Activated CD4-positive, CD25-positive, alpha-beta regulatory T cell (primary cell): ENCODE results near the gene SLC25A41.
"Not testable (repeated sequence)": the region's sequence is repeated elsewhere in the genome, so short reads cannot be mapped to it uniquely, and the experiment has no call there.

Experiments used
- DNase-seq, 4 experiments: peaks; one replicate each; lab custom pipeline; 2025; lab: John Stamatoyannopoulos, UW

Gene SLC25A41

GRCh38 chr19:6412061-6412446 is 21.5 kb downstream of the SLC25A41 start:
- no peak for DNase-seq

GRCh38 chr19:6409346-6409745 is 24.2 kb downstream of the SLC25A41 start:
- DNase-seq: no peak

GRCh38 chr19:6406401-6406800 is 27.2 kb downstream of the SLC25A41 start:
- DNase-seq: no peak

DNA sequence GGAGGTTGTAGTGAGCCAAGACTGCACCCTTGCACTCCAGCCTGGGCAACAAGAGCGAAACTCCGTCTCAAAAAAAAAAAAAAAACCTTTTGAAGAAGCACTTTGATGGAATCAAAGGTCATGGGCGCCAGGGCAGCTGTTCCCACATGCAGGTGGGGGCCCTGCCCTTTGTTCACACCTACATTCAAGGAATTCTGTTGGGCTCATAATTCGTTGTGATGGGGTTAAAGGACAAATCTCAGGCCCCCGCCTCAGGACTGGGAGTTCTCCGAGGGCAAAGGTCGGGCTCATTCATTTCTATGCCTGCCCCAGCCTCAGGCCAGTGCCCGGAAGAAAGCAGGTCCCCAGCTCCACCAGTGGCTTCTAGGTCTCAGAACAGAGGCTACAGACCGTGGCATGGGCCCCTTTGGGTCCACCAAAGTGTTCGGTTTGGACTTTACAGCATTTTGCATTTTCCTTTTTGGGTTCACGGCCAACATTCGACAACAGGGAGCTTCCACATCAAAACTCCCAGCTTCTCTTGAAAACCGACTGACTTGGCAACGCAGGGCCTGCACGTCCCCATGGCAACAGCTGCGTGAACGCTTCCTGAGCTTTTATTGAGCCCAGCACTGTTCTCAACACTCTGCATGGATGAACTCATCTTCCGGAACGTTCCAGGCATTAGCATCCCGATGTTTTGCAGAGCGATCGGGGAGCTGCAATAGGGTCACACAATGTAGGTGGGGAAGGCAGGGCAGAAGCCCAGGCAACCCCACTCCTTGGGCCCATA is 30.5 kb downstream of the SLC25A41 start:
- no peak for DNase-seq

DNA sequence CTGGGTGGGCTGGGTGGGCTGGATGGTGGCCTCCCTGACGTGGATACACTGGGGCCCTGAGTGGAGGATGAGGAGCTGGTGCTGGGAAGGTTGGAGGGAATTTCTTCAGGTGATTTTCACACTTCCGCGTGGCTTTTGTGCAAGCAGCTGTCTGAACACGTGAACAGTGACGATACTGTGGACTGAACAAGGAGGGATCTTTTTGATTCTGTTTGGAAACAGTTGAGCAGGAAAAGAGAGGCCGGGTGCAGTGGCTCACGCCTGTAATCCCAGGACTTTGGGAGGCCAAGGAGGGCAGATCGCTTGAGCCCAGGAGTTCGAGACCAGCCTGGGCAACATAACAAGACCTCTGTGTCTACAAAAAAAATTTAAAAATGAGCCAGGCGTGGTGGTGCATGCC is 31.5 kb downstream of the SLC25A41 start:
- DNase-seq: no peak

DNA sequence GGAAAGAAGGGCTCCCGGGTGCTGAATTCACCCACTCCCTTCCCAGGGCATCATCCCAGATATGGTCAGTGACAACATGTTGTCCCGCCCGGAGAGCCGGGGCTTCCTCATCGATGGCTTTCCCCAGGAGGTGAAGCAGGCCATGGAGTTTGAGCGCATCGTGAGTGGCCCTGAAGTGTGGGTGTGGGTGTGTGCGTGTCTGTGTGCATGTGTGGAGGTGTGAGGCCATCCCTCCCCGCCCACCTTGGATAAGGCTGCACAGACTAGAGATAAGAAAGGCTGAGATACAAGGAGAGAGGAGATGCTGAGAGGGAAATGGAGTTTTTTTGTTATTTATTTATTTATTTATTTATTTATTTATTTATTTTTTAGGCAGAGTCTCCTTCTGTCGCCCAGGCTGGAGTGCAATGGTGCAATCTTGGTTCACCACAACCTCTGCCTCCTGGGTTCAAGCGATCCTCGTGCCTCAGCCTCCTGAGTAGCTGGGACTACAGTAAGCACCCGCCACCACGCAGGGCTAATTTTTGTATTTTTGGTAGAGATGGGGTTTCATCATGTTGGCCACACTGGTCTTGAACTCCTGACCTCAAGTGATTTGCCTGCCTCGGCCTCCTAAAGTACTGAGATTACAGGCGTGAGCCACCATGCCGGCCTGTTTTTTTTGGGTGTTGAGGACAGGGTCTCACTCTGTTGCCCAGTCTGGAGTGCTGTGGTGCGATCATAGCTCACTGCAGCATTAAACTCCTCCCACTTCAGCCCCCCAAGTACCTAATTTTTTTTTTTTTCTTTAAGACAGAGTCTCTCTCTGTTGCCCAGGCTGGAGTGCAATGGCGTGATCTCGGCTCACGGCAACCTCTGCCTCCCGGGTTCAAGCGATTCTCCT is 33.3 kb downstream of the SLC25A41 start:
- DNase-seq: not testable (repeated sequence)

- DNase-seq: no peak
Measured at GRCh38 chr19:6396305-6396704, 37.3 kb downstream of the SLC25A41 start.

DNA sequence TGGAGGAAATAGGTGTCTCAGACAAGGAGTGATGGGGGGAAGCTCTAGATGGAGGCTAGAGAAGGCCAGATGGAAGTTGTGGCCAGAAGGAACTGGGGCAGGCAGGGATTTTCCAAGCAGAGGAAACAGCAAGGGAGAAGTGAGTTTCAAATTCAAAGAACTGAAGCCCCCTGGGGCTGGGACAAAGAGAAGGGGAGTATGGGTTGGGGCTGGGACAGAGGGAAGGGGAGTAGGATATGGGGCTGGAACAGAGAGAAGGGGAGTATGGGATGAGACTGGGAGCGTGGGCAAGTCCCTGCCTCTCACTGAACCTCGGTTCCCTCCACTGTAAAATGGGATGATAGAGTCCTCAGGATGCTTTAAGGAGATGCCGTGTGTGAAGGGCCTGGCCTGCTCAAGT is 38.7 kb downstream of the SLC25A41 start:
- no peak for DNase-seq

DNA sequence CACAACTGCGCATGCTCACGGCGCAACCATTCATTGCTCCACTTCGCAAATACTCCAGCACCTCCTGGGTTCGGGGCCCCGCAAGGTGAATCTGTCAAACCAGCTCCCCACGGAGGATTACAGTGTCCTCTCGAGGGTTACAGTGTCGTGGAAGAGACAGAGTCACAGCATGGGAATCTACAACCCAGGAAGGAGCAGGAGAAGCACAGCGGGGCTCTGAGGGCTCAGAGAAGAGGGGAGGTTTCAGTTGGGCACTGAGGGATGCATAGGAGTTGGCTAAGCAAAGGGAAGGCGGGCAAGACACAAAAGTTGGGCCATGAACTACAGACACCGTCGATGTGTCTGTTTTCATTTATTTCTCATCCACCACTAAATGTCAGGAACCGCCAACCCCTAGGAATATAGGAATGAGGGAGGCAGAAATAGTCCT is 39.6 kb downstream of the SLC25A41 start:
- DNase-seq: no peak

- DNase-seq: peak; percentile 81 to 86 (median 82)
Measured at GRCh38 chr19:6393074-6393982, 40.2 kb downstream of the SLC25A41 start, which contains the start of gene GTF2F1. GTF2F1 (minus strand) TSS chr19:6393164; CDS start chr19:6392995, 169 bp downstream.

DNA sequence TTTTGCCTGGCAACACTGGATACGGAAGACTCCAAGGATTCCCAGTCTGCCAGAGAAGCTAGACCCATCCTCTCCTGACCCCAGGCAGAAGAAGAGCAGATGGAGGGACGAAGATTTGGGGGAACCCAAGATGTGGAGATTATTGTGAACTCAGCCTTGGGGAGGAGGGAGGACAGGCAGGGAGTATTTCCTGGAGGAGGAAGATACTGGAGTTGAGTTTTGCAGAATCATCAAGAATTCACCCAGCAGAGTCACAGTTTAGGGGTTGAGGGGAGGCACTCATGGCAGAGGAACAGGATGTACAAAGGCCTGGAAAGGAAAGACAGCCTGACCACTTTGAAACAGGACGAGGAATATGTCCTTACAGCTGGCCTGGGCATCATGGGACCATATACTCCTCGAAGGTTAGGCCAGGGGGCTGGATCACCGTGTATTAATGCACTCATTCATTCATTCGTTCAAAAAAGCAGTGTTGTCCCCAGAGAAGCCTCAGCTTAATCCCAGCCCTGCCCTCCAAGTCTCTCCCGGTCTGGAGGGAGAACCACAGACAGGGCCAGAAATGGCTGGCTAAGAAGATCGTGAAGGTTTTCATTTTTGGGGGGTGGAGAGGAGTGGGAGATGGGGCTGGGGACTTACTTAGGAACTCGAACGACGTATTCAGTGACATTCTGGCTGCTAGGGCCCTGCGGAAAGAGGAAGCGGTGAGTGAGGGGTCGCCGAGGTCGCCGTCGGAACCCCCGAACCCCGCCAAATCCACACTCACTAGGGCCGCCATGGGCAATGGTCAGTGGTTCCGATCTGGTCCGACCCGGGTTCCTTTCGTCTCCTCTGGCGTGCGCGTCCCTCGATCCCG is 41.1 kb downstream of the SLC25A41 start:
- DNase-seq: no peak

GRCh38 chr19:6387372-6387771 is 46.2 kb downstream of the SLC25A41 start:
- no peak for DNase-seq

GRCh38 chr19:6384381-6384780 is 49.2 kb downstream of the SLC25A41 start:
- no peak for DNase-seq

- DNase-seq: no peak
Measured at GRCh38 chr19:6383188-6383587, 50.4 kb downstream of the SLC25A41 start.

DNA sequence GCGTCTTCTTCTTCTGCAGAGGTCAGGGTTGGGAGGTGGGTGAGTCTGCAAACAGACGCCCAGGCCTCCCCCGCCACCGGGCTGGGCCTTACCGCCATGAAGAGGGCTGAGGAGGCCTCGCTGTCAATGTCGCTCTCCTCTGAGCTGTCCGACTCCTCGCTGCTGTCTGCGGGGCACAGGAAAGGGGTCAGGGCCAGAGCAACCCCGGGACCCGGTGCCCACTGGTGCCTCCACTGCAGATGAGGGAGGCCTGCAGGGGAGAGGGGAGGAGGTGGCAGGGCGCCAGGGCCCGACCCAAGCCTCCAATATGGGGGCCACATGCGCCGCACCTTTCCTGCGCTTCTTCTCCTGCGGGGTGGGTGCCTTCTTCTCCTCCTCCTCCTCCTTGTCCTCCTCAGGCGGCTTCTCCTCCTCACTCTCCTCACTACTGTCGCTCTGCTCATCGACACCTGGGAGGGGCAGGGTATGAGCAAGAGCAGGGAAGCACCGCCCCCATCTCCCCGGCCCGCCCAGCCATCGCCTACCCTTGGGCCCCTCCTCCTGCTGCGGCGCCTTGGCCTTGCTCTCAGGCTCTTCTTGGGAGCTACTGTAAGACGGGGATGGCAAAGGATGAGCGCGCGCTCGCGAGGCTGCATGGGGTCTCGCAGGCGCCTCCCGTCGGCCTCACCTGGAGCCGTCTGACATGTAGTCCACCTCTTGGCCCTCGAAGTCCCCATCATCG is 52.4 kb downstream of the SLC25A41 start:
- DNase-seq: no peak

GRCh38 chr19:6379744-6380143 is 53.8 kb downstream of the SLC25A41 start:
- no peak for DNase-seq

- DNase-seq: no peak
Measured at GRCh38 chr19:6378486-6378885, 55.1 kb downstream of the SLC25A41 start.

DNA sequence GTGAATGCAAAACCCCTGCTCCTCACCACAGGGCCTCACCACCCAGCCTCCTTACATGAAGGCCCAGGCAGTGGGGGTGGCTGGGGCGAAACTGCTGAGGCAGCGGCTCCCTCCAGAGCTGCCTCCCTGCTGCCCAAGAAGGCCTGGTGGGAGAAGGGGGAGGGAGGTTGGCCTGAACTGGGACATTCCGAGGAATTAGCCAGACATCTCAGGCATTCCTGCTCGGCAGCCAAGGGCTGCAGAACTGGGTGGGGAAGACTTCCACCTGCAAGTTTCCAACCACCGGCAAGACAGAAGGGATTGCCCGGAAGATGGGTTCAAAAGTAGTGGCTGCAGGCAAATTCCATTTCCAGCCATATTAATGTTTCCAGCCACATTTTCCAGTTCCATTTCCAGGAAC is 55.5 kb downstream of the SLC25A41 start:
- DNase-seq: no peak

DNA sequence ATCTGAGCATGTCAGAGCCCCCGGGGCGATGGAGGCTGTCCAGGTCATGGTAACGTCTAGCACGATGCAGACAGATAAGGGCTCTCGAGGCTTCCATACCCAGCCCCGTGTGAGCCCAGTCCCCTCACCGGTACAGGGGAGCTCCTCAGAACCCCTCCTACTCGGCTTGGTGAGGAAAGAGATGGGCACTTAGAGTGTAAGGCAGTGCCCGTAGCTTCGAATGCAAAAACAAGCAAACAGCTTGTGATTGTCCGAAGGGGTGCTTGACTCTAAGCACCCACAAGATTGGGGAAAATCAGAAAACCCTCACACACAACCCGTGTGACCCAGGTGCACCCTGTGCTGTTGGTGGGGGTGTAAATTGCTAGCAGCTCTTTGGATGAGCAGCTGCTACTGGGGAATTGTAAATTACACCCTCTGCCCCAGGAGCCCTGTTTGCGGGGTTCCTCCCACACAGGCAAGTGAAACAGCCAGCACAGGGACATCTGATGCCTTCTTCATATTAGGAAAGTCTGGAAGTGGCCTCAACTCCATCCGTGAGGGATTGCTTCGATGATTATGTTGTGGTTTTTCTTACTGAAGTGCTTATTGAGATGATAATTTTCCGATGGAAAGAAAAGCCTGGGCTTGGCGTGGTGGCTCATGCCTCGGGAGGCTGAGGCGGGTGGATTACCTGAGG is 56.9 kb downstream of the SLC25A41 start:
- DNase-seq: no peak
